Measurements from ENCODE around the gene FANCC. TPM values are rescaled to one million over a fixed set of nuclear protein-coding genes. Genes with fewer than 3 reads are reported as not detected.

The FANCC gene
- total and polyA plus RNA-seq, 2 of the 4 experiments (the other 2 are of a cell fraction) = 4.7 to 6.3 TPM

GRCh38 chr9:95277509-95277908 lies 40.0 kb downstream of the FANCC start:
- Histone ChIP-seq H2AK9ac (replicated peaks; ENCODE audit: low read depth, low read length, poor library complexity) (no peak overlapping the region), H4K5ac (ENCODE audit: low read depth, low read length) (no peak overlapping the region), H4K20me1 (ENCODE audit: insufficient read depth, low read length) (no peaks in the 10 kb centered on the region), H2AK5ac (ENCODE audit: low read depth, low read length) (no peak overlapping the region), H3K18ac (ENCODE audit: low read depth, low read length) (no peak overlapping the region), H4K91ac (ENCODE audit: insufficient read depth, low read depth, low read length) (no peak overlapping the region), H3K27me3 (ENCODE audit: control insufficient read depth, insufficient read depth, low read length) (no peaks in the 10 kb centered on the region), H3K9me3 (ENCODE audit: control insufficient read depth, insufficient read depth, low read length) (no peaks in the 10 kb centered on the region; the same call in 1 of the 2 replicates), H3K9me1 (ENCODE audit: insufficient read depth, low read length) (no peaks in the 10 kb centered on the region), H3K56ac (ENCODE audit: extremely low read depth, insufficient read depth, low read length) (no peak overlapping the region), H2BK120ac (ENCODE audit: low read depth, low read length) (no peak overlapping the region), H3K27ac (ENCODE audit: insufficient read depth, low read length) (no peak overlapping the region), H3K79me1 (ENCODE audit: low read depth in 1 of 2, low read length in 2 of 2) (peaks cover 0 to 3% of the 10 kb centered on the region in 2 experiments; a peak in 2 of 4 replicates), H3K4me2 (ENCODE audit: low read depth, low read length) (no peak overlapping the region), H2AFZ (replicated peaks; ENCODE audit: low read length, poor library complexity) (no peak overlapping the region), H4K8ac (ENCODE audit: low read depth in 2 of 2, low read length in 2 of 2) (no peak overlapping the region), H2BK15ac (ENCODE audit: low read depth, low read length) (no peak overlapping the region), H3K36me3 (ENCODE audit: control insufficient read depth, insufficient read depth, low read length) (no peaks in the 10 kb centered on the region), H3K9ac (ENCODE audit: low read depth, low read length) (no peak overlapping the region), H3K14ac (replicated peaks; ENCODE audit: low read depth, low read length) (no peak overlapping the region), H3K4me3 (ENCODE audit: insufficient read depth, low read depth, low read length) (no peak overlapping the region), H2BK20ac (ENCODE audit: low read depth, low read length) (no peak overlapping the region), H3K4ac (ENCODE audit: low read depth, low read length) (no peak overlapping the region), H3K23ac (ENCODE audit: low read depth, low read length) (no peak overlapping the region), H3K4me1 (ENCODE audit: control insufficient read depth, insufficient read depth, low read length) (no peaks in the 10 kb centered on the region), H2BK5ac (ENCODE audit: low read depth, low read length, poor library complexity, severe bottlenecking) (no peak overlapping the region)
- no peak for TF ChIP-seq RCOR1 (IDR thresholded peaks at IDR 0.05; ENCODE audit: insufficient replicate concordance, low read length)
- TF ChIP-seq SMC3 (IDR thresholded peaks at IDR 0.05; ENCODE audit: low read depth, low read length) = no peak
- TF ChIP-seq FOS (IDR thresholded peaks at IDR 0.05; ENCODE audit: low read depth, low read length) = no peak
- no peak for TF ChIP-seq RAD21 (IDR thresholded peaks at IDR 0.05; ENCODE audit: low read length)
- no peak for TF ChIP-seq BHLHE40 (IDR thresholded peaks at IDR 0.05; ENCODE audit: low read depth, low read length)
- TF ChIP-seq, protein P1, sequence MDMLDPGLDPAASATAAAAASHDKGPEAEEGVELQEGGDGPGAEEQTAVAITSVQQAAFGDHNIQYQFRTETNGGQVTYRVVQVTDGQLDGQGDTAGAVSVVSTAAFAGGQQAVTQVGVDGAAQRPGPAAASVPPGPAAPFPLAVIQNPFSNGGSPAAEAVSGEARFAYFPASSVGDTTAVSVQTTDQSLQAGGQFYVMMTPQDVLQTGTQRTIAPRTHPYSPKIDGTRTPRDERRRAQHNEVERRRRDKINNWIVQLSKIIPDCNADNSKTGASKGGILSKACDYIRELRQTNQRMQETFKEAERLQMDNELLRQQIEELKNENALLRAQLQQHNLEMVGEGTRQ (IDR thresholded peaks at IDR 0.05; ENCODE audit: low read depth, low read length) = no peak
- ChIA-PET POLR2A (ENCODE audit: unreplicated experiment) (no interaction called here), CTCF (no interaction called here)
- in situ Hi-C loops (cut with MboI; ENCODE audit: low sequenced_read_pairs) = no loop called here
- dilution Hi-C loops (cut with HindIII; ENCODE audit: low sequenced_read_pairs, unreplicated experiment) = no loop called here
- ATAC-seq (ENCODE audit: low read depth) (no peak), DNase-seq (no peak)
- intact Hi-C loops (cut with micrococcal nuclease) = no loop called here
- no TSS peak for BruUV-seq (replicated peaks)

Measured in IMR-90 (cell line).